SH-SY5Y (cell line): ENCODE measurements around the gene GRIK2.

Experiments used
- GATA2 ChIP-seq: IDR thresholded peaks from 2 replicates; pipeline ENCODE4 v1.6.1; 2011; ENCODE audit warnings: mild to moderate bottlenecking, low read depth, low read length
- GATA3 ChIP-seq: IDR thresholded peaks from 2 replicates; pipeline ENCODE4 v1.6.1; 2011; ENCODE audit warnings: low read depth, mild to moderate bottlenecking, low read length, moderate library complexity

DNA sequence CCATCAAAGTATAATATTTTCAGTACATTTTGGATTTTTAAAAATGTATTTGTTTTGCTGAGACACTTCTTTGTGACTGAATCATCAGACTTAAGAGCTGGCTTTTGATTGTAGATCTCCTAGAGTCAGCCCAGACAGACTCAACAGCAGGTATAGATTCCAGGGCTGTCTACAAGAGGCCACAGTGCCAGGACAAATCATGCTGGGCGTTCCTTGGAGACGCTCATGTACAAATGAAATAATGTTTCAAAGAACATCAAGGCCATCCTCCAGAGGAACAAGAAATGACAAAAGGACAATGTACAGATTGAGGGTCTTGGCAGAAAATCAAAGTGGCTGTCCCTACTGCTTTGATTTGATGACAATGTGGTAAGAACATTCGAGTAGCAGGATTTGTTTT is 369.3 kb downstream of the GRIK2 start:
- TF ChIP-seq GATA3 (no peak), GATA2 (no peak)
